CMK (cell line): Measurements from ENCODE around the gene BEAN1.

Source experiments
- DNase-seq: peaks from one replicate; pipeline ENCODE4 v3.0.0-alpha.2; 2010; ENCODE audit warnings: low read depth

Gene BEAN1

GRCh38 chr16:66470556-66470955, 43.5 kb downstream of the BEAN1 start:
- no peak for DNase-seq

- no peak for DNase-seq
These were observed 44.2 kb downstream of the BEAN1 start for GRCh38 chr16:66471264-66471663.

- no peak for DNase-seq
These were observed 44.8 kb downstream of the BEAN1 start for GRCh38 chr16:66471716-66472393.

GRCh38 chr16:66473051-66473571, 46.0 kb downstream of the BEAN1 start:
- no peak for DNase-seq

- DNase-seq: no peak
These were observed 46.8 kb downstream of the BEAN1 start for GRCh38 chr16:66473654-66474519.

GRCh38 chr16:66474750-66475199, 47.7 kb downstream of the BEAN1 start:
- DNase-seq: no peak

DNA sequence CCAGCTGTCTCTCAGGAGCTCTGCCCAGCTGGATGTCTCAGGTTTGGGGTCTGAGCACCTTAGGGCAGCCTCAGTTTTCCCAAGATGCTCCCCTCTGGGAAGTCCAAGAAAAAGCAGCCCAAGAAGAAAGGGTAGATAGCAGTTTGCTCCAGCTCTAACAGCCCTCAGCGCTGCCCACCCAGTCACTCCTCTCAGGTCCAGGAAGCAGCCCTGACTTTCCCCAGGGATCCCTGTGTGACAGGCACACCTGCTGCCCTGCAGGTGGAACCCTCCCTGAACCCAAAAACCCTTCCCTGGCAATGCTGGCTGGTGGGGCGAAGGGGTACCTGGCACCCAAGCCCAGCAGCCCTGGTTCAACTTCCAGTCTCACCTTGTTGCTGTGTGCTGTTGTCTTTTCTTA, 48.1 kb downstream of the BEAN1 start:
- no peak for DNase-seq

GRCh38 chr16:66476328-66477027, 49.4 kb downstream of the BEAN1 start:
- DNase-seq: no peak

- DNase-seq: no peak
These were observed 50.0 kb downstream of the BEAN1 start for GRCh38 chr16:66477028-66477515.

GRCh38 chr16:66478733-66479511, 51.8 kb downstream of the BEAN1 start:
- DNase-seq: peak; percentile 44

GRCh38 chr16:66479661-66480264, 52.7 kb downstream of the BEAN1 start:
- no peak for DNase-seq

DNA sequence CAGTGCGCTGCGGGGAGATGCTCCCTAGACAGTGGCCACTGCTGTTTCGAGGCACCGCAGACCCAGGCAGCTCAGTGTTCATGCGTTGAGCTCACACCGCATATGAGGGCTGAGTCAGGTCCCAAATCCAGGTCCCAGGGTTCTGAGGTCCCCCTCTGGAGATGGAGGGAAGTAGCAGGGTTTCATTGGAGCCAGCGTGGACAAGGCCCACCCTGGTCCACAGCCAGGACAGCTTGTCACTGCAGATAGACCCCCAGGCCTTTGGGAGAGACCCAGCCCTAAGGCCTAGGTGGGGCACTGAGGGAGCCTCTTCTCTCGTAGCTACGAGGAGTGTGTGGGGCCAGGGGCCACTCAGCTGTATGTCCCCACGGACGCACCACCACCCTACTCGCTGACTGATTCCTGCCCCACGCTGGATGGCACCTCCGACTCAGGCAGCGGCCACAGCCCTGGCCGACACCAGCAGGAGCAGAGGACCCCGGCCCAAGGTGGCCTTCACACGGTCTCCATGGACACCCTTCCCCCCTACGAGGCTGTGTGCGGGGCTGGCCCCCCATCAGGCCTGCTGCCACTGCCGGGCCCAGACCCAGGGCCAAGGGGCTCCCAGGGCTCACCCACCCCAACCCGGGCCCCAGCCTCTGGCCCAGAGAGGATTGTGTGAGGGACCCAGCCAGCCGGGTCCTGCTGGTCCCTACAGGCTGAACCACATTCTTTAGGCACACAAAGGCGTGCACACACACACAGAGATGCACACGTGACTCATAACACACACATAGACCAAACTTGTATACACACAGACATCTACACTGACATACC, 53.4 kb downstream of the BEAN1 start:
- no peak for DNase-seq

GRCh38 chr16:66481081-66481942, 54.2 kb downstream of the BEAN1 start:
- DNase-seq: no peak

DNA sequence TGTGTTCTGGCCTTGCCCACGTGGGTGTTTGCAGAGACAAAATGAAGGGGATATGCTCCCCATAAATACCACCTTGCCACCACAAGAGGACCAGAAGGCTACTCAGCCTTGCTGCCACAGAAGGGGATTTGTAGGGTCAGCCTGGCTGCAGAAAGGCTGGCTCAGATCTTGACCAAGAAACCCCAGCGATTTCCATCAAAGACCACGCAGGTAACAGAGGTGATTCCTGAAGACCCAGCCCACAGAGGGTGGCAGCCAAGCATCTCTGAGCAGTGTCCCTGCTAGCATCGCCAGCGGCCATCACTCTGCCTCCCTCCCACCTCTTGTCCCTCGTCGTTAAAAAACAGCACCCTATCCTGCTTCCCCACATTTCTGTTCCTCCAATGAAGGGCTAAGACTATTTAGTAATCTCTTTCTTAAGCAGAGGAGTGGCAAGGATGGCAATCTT, 54.9 kb downstream of the BEAN1 start:
- DNase-seq: no peak

DNA sequence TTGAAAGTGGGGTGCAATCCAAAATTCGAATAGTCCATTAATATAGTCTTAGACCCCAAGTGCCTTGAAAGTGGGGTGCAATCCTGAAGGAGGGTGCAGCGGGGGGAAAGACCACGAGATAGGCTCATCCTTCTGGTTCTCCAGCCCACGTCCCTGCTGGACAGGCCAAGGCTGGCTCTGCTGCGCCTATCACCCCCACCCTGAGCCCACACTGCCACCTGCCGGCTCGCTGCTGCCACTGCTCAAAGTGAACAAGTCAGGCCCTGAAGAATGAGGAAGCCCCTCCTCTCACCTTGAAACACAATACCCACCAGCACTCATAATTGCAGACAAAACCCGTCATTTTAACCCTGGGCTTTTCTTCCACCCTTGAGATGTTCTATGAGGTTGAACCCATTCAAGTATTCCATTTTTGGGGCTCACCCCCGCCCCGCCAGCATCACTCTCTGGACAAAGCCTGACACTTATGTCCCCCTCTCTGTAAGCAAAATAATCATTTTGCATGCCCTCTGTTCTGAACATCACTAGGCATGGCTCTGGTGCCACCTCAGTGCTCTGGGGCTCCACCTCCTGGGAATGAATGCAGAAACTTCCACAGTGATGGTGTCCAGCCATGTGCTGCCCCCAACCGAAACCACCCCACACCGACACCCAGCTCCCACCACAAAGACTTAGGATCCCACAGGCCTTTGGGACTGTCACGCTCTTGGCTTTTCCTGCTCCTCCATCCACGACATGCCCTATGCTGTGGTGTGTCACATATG, 56.8 kb downstream of the BEAN1 start:
- peak; percentile 46 for DNase-seq

DNA sequence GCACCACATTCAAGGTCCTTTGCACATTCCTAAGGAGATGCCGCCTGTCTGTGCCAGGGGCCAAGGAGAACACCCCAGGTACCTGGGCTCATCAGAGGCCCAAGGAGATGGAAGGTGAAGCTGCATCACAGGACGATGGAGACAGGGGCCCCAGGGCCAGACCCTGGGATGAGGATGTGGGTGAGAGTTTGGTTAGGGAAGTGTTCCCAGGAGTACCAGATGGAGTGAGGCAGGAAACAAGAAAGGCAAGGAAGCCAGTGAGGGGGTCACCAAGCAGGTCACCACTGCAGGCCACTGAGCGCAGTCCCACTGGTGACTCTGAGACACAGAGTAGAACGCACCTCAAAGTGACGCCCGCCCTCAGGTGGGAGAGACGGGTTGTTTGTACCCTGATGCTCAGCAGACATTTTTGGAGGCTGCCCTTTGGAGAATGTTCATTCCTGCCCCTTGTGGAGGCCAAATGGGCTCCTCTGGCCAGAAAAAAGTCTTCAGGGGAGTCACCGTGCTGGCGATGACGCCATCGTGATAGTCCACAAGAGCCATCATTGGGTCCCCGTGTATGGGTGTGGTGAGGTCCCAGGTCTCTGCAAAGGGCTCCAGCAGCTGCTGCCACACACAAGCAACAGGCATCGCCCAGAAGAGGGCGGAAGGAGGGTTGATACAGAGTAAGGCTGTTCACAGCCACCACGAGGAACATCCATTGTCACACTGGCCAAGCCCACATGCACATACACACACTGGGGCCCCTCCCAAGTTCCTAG, 57.5 kb downstream of the BEAN1 start:
- no peak for DNase-seq

- no peak for DNase-seq
These were observed 58.3 kb downstream of the BEAN1 start for GRCh38 chr16:66485376-66485775.
